ENCODE results near the gene TNFSF4.

The TNFSF4 gene

DNA sequence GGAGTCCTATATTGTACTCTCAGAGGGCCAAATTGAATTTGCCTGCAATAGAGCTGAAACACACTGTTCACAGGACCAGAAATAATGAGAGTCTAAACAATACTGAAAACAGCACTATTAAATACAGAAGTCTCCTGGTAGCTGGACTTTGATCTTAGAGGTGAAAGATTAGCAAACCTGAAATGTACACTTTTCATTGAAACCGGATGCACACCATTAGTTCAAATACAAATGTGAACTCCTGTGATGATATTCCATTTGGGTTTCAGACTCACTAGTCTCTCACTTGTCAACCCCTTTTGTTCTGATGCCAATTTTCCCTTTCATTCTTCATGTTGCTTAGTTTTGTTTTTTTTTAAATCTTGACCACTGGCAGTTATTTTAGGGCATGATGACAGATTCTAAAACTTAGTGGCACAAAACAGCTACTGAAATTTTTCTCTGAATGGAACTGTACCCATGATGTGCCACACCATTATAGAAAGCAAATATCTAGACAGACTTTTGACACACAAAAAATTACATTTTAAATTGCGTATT lies 5.9 kb upstream of the TNFSF4 start:
- H3K4me1 ChIP-seq (ENCODE audit: control extremely low read depth in 1 of 4, control insufficient read depth in 4 of 4, insufficient read depth in 4 of 4, low read length in 3 of 4): peaks cover 8 to 40% (median 18%) of the 10 kb centered on the region in 4 experiments
- H3K27me3 ChIP-seq (replicated peaks in 2 of 5; ENCODE audit: control insufficient read depth in 4 of 5, insufficient read depth in 5 of 5, low read length in 4 of 5): no peaks in the 10 kb centered on the region
- no peaks in the 10 kb centered on the region for H3K36me3 ChIP-seq (ENCODE audit: control insufficient read depth in 4 of 4, insufficient read depth in 4 of 4, low read length in 3 of 4)
- H3K4me3 ChIP-seq (ENCODE audit: control insufficient read depth in 1 of 7, extremely low read depth in 1 of 7, insufficient read depth in 4 of 7, low read depth in 2 of 7, low read length in 6 of 7): no peak overlapping the region
- no peak for DNase-seq
- CTCF ChIA-PET: interaction anchor here (0.8 to 17.6 kb wide), 4 partner anchors 10 to 470 kb away, joined by 3 to 222 read pairs (median 45); partner anchors contain the start of gene TNFSF4
- no peaks in the 10 kb centered on the region for H3K9me3 ChIP-seq (ENCODE audit: control extremely low read depth in 1 of 5, control insufficient read depth in 4 of 5, insufficient read depth in 2 of 5, low read depth in 1 of 5, low read length in 4 of 5)
- H3K27ac ChIP-seq (ENCODE audit: insufficient read depth in 1 of 2, low read depth in 1 of 2, low read length in 2 of 2, poor library complexity in 1 of 2, severe bottlenecking in 2 of 2): no peak overlapping the region
- POLR2A ChIA-PET: no interaction called here
- 90% methylated on average over 1 of the region's 2 CpGs for WGBS (ENCODE audit: insufficient coverage)

DNA sequence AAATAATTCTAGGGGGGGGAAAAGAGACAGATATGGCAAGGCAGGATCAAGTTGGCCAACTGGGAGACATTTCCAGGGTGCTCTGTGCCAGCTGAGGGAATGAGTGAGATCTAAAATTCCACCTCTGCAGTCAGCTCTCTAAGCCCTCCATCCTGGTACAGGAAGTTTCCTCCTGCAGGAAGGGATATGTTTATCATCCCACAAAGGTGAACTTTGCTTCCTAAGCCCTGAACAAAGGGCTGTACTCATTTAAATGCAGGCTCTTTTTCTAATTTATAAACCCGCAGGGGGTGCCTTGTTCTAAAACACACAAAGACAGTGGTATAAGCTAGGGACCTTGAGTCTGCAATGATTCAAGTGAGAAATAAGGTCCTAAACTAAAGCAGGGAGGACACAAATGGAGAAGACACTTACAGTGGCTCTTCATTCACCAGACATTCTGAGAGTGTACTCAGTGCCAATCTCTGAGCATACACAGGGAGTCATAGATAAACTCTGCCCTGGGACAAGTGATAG lies 3.6 kb upstream of the TNFSF4 start:
- H3K36me3 ChIP-seq (ENCODE audit: control insufficient read depth in 4 of 4, insufficient read depth in 4 of 4, low read length in 3 of 4): no peaks in the 10 kb centered on the region
- H3K27ac ChIP-seq (ENCODE audit: insufficient read depth in 1 of 2, low read depth in 1 of 2, low read length in 2 of 2, poor library complexity in 1 of 2, severe bottlenecking in 2 of 2): no peak overlapping the region
- CTCF ChIA-PET: interaction anchor here (0.8 to 17.6 kb wide), 3 partner anchors 8 to 468 kb away, joined by 3 to 222 read pairs (median 82); partner anchors contain the start of gene TNFSF4
- 67% methylated on average over 1 of the region's 1 CpG for WGBS (ENCODE audit: insufficient coverage)
- no peak for DNase-seq
- H3K4me3 ChIP-seq (ENCODE audit: control insufficient read depth in 1 of 7, extremely low read depth in 1 of 7, insufficient read depth in 4 of 7, low read depth in 2 of 7, low read length in 6 of 7): no peak overlapping the region
- no peaks in the 10 kb centered on the region for H3K9me3 ChIP-seq (ENCODE audit: control extremely low read depth in 1 of 5, control insufficient read depth in 4 of 5, insufficient read depth in 2 of 5, low read depth in 1 of 5, low read length in 4 of 5)
- H3K27me3 ChIP-seq (replicated peaks in 2 of 5; ENCODE audit: control insufficient read depth in 4 of 5, insufficient read depth in 5 of 5, low read length in 4 of 5): no peaks in the 10 kb centered on the region
- POLR2A ChIA-PET: no interaction called here
- peaks cover 25 to 61% (median 35%) of the 10 kb centered on the region in 4 experiments for H3K4me1 ChIP-seq (ENCODE audit: control extremely low read depth in 1 of 4, control insufficient read depth in 4 of 4, insufficient read depth in 4 of 4, low read length in 3 of 4)

DNA sequence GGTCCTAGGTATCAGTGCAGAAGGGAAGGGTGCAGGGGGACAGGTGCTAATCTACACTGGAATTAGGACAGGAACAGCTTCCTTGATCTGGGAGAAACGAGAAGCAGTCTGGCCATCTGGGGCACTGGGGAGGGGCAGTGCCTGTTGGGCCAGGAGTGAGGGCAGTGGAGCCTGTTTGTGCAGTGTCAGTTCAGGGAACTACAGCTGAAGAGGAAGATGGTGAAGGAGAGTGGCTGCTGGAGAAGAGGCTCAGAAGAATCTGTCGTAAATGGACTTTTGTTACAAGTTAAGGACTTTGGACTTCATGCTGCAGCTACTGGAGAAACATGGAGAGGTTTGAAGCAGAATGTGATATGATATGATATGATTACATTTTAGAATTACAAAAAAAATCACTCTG lies 3.2 kb upstream of the TNFSF4 start:
- 17% methylated on average over 1 of the region's 2 CpGs for WGBS (ENCODE audit: insufficient coverage)
- POLR2A ChIA-PET: no interaction called here
- H3K36me3 ChIP-seq (ENCODE audit: control insufficient read depth in 4 of 4, insufficient read depth in 4 of 4, low read length in 3 of 4): no peaks in the 10 kb centered on the region
- H3K9me3 ChIP-seq (ENCODE audit: control extremely low read depth in 1 of 5, control insufficient read depth in 4 of 5, insufficient read depth in 2 of 5, low read depth in 1 of 5, low read length in 4 of 5): no peaks in the 10 kb centered on the region
- peak in 1 of 3 donors; percentile 23 for DNase-seq
- no peak overlapping the region for H3K27ac ChIP-seq (ENCODE audit: insufficient read depth in 1 of 2, low read depth in 1 of 2, low read length in 2 of 2, poor library complexity in 1 of 2, severe bottlenecking in 2 of 2)
- H3K4me1 ChIP-seq (ENCODE audit: control extremely low read depth in 1 of 4, control insufficient read depth in 4 of 4, insufficient read depth in 4 of 4, low read length in 3 of 4): peaks cover 30 to 64% (median 39%) of the 10 kb centered on the region in 4 experiments
- CTCF ChIA-PET: interaction anchor here (0.8 to 17.6 kb wide), 3 partner anchors 7 to 468 kb away, joined by 3 to 222 read pairs (median 82); partner anchors contain the start of gene TNFSF4
- no peaks in the 10 kb centered on the region for H3K27me3 ChIP-seq (replicated peaks in 2 of 5; ENCODE audit: control insufficient read depth in 4 of 5, insufficient read depth in 5 of 5, low read length in 4 of 5)
- H3K4me3 ChIP-seq (ENCODE audit: control insufficient read depth in 1 of 7, extremely low read depth in 1 of 7, insufficient read depth in 4 of 7, low read depth in 2 of 7, low read length in 6 of 7): peak overlapping the region in 1 of 7 experiments; percentile 12

DNA sequence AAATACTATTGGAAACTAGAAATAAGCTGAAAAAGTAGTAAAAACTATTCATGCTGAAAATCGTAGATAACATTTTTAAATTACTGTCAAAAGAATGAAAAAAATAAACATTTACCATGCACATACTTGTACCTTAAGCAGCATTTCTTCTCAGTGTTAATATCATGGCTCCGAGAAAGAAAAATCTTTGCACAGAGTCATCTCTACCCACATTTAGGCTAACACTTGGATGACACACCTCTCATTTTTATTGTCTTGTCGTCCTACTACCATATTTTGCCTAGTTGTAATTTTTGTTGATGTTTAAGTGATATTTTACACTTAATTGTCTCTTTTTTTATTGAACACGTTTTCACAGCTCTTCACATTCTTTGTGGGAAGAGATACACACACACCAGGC lies 1.7 kb upstream of the TNFSF4 start:
- no peaks in the 10 kb centered on the region for H3K27me3 ChIP-seq (replicated peaks in 2 of 5; ENCODE audit: control insufficient read depth in 4 of 5, insufficient read depth in 5 of 5, low read length in 4 of 5)
- ChIA-PET CTCF (interaction anchor here (1.8 to 17.6 kb wide), 3 partner anchors 8 to 466 kb away, joined by 5 to 222 read pairs (median 6); no protein-coding TSS in a partner anchor), POLR2A (no interaction called here)
- H3K4me1 ChIP-seq (ENCODE audit: control extremely low read depth in 1 of 4, control insufficient read depth in 4 of 4, insufficient read depth in 4 of 4, low read length in 3 of 4): peaks cover 32 to 69% (median 42%) of the 10 kb centered on the region in 4 experiments
- no peaks in the 10 kb centered on the region for H3K36me3 ChIP-seq (ENCODE audit: control insufficient read depth in 4 of 4, insufficient read depth in 4 of 4, low read length in 3 of 4)
- H3K27ac ChIP-seq (ENCODE audit: insufficient read depth in 1 of 2, low read depth in 1 of 2, low read length in 2 of 2, poor library complexity in 1 of 2, severe bottlenecking in 2 of 2): peak overlapping the region in 1 of 2 experiments; percentile 83
- WGBS (ENCODE audit: insufficient coverage): 100% methylated on average over 1 of the region's 4 CpGs
- H3K4me3 ChIP-seq (ENCODE audit: control insufficient read depth in 1 of 7, extremely low read depth in 1 of 7, insufficient read depth in 4 of 7, low read depth in 2 of 7, low read length in 6 of 7): no peak overlapping the region
- H3K9me3 ChIP-seq (ENCODE audit: control extremely low read depth in 1 of 5, control insufficient read depth in 4 of 5, insufficient read depth in 2 of 5, low read depth in 1 of 5, low read length in 4 of 5): no peaks in the 10 kb centered on the region
- DNase-seq: no peak

DNA sequence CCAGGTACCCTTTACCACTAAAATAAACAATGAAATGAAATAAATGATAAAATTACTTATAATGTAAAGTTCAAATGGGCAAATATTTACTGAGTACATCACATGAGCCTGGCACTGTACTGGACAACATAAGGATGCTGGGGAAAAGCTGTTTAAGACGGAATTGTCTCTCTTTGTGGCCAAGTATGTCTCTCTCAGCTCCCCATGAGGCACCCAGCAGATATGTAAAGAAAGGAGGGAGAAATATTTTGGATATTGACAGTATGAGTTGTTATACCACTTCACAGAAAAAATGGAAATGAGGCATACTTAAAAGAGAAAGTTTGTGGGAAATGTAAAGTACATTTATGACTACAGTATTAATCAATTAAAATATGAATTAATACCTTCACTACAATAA lies 1.0 kb upstream of the TNFSF4 start:
- no peaks in the 10 kb centered on the region for H3K9me3 ChIP-seq (ENCODE audit: control extremely low read depth in 1 of 5, control insufficient read depth in 4 of 5, insufficient read depth in 2 of 5, low read depth in 1 of 5, low read length in 4 of 5)
- peaks cover 38 to 73% (median 44%) of the 10 kb centered on the region in 4 experiments for H3K4me1 ChIP-seq (ENCODE audit: control extremely low read depth in 1 of 4, control insufficient read depth in 4 of 4, insufficient read depth in 4 of 4, low read length in 3 of 4)
- H3K27ac ChIP-seq (ENCODE audit: insufficient read depth in 1 of 2, low read depth in 1 of 2, low read length in 2 of 2, poor library complexity in 1 of 2, severe bottlenecking in 2 of 2): peak overlapping the region; percentile 2 to 83
- H3K36me3 ChIP-seq (ENCODE audit: control insufficient read depth in 4 of 4, insufficient read depth in 4 of 4, low read length in 3 of 4): no peaks in the 10 kb centered on the region
- CTCF ChIA-PET: interaction anchor here (1.8 to 17.6 kb wide), 3 partner anchors 9 to 465 kb away, joined by 5 to 222 read pairs (median 6); no protein-coding TSS in a partner anchor
- no peak for DNase-seq
- H3K27me3 ChIP-seq (replicated peaks in 2 of 5; ENCODE audit: control insufficient read depth in 4 of 5, insufficient read depth in 5 of 5, low read length in 4 of 5): no peaks in the 10 kb centered on the region
- no peak overlapping the region for H3K4me3 ChIP-seq (ENCODE audit: control insufficient read depth in 1 of 7, extremely low read depth in 1 of 7, insufficient read depth in 4 of 7, low read depth in 2 of 7, low read length in 6 of 7)
- POLR2A ChIA-PET: no interaction called here
- 100% methylated on average over 1 of the region's 1 CpG for WGBS (ENCODE audit: insufficient coverage)

DNA sequence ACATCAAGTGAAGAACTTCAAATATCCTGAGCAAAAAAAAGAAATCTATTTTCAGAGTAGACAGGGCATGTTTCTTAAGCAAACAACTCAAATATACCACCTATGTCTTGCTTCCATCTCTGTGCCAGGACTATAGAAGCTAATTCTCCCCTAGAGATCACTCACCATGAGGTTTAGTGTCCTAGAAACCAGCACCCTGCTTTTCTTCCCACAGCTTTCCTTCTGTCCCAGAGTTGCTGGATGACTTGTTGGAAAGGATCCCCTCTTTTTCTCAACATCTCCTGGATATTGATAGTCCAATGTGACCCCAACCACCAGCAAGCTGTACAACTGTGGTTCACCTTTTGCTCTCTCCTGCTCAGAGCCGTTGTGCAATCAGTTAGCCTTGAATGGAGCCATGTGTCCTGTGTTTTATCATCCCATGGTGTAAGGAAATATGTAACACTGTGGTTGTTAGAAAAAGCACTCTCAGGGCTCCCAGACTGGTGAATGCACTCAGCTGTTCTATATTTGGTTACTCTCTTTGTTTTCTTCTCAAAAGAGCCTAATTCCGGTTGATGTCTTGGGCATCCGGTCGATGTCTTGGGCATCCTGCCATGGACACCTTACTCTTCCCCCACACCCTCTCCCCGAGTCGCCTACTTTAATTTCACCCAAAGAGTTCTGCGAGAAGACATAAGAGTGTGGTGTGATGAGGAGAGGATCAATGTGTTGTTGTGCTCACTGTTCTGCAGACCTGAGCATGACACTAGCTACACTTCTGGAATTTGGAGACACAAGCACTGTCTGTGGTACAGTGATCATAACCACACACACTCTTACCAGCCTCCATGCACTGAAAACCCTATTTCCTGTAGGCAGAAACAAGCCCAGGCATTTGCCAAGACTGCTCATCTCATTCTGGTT lies 1.7 kb downstream of the TNFSF4 start:
- Histone ChIP-seq H3K4me3 (ENCODE audit: control insufficient read depth in 1 of 7, extremely low read depth in 1 of 7, insufficient read depth in 4 of 7, low read depth in 2 of 7, low read length in 6 of 7) (peak overlapping the region in 6 of 7 experiments; percentile 71 to 86 (median 75)), H3K27ac (ENCODE audit: insufficient read depth in 1 of 2, low read depth in 1 of 2, low read length in 2 of 2, poor library complexity in 1 of 2, severe bottlenecking in 2 of 2) (peak overlapping the region; percentile 49 to 83), H3K27me3 (replicated peaks in 2 of 5; ENCODE audit: control insufficient read depth in 4 of 5, insufficient read depth in 5 of 5, low read length in 4 of 5) (no peaks in the 10 kb centered on the region), H3K9me3 (ENCODE audit: control extremely low read depth in 1 of 5, control insufficient read depth in 4 of 5, insufficient read depth in 2 of 5, low read depth in 1 of 5, low read length in 4 of 5) (no peaks in the 10 kb centered on the region), H3K36me3 (ENCODE audit: control insufficient read depth in 4 of 4, insufficient read depth in 4 of 4, low read length in 3 of 4) (no peaks in the 10 kb centered on the region), H3K4me1 (ENCODE audit: control extremely low read depth in 1 of 4, control insufficient read depth in 4 of 4, insufficient read depth in 4 of 4, low read length in 3 of 4) (peaks cover 41 to 83% (median 60%) of the 10 kb centered on the region in 4 experiments)
- CTCF ChIA-PET: interaction anchor here (1.2 to 17.6 kb wide), 10 partner anchors 8 to 463 kb away, joined by 3 to 222 read pairs (median 20); no protein-coding TSS in a partner anchor
- DNase-seq: peak; percentile 34 to 78 (median 64)
- POLR2A ChIA-PET: interaction anchor here (0.6 to 1.1 kb wide), 5 partner anchors 15 to 706 kb away, joined by 3 to 6 read pairs (median 3); no protein-coding TSS in a partner anchor
- 0% methylated on average over 2 of the region's 7 CpGs for WGBS (ENCODE audit: insufficient coverage)
